HL-60 (cell line): ENCODE data around the gene SPHK1.

Experiments used
- DNase-seq, 2 experiments: peaks; one replicate each; pipeline ENCODE4 v3.0.0-alpha.2; 2010 to 2020; ENCODE audit warnings: low read depth in 1 of 2, low spot score in 1 of 2
- H3K27ac ChIP-seq: fragments of 250-450 bp; sonication (Bioruptor Pico); replicated peaks from 2 replicates; pipeline ENCODE4 v1.5.1; 2020; ENCODE audit warnings: mild to moderate bottlenecking, moderate library complexity
- H3K27me3 ChIP-seq: fragments of 250-450 bp; sonication (Bioruptor Pico); 2 replicates; pipeline ENCODE4 v1.5.1; 2021; ENCODE audit warnings: mild to moderate bottlenecking, moderate library complexity; ENCODE audit not compliant: insufficient read depth, poor library complexity, severe bottlenecking
- H3K4me3 ChIP-seq: replicated peaks from 2 replicates; pipeline ENCODE4 v1.5.1; 2011; ENCODE audit warnings: mild to moderate bottlenecking, control low read depth, low read length; ENCODE audit not compliant: insufficient read depth
- GABPA ChIP-seq: IDR thresholded peaks from 2 replicates; pipeline ENCODE4 v1.6.1; 2012; ENCODE audit warnings: low read depth
- POLR2AphosphoS5 ChIP-seq: IDR thresholded peaks from 2 replicates; pipeline ENCODE4 v1.6.1; 2012; ENCODE audit warnings: low read depth
- SPI1 ChIP-seq: IDR thresholded peaks from 2 replicates; pipeline ENCODE4 v1.6.1; 2012; ENCODE audit warnings: low read depth, mild to moderate bottlenecking, borderline replicate concordance
- TF ChIP-seq, protein P1 (sequence below): IDR thresholded peaks from 2 replicates; pipeline ENCODE4 v1.6.1; 2012; ENCODE audit warnings: low read depth; ENCODE audit not compliant: insufficient replicate concordance
- TF ChIP-seq, protein P2 (sequence below): IDR thresholded peaks from one replicate; pipeline ENCODE4 v1.5.1; 2011; ENCODE audit warnings: low read length, control low read depth, inconsistent platforms; ENCODE audit not compliant: insufficient read depth

The SPHK1 gene

DNA sequence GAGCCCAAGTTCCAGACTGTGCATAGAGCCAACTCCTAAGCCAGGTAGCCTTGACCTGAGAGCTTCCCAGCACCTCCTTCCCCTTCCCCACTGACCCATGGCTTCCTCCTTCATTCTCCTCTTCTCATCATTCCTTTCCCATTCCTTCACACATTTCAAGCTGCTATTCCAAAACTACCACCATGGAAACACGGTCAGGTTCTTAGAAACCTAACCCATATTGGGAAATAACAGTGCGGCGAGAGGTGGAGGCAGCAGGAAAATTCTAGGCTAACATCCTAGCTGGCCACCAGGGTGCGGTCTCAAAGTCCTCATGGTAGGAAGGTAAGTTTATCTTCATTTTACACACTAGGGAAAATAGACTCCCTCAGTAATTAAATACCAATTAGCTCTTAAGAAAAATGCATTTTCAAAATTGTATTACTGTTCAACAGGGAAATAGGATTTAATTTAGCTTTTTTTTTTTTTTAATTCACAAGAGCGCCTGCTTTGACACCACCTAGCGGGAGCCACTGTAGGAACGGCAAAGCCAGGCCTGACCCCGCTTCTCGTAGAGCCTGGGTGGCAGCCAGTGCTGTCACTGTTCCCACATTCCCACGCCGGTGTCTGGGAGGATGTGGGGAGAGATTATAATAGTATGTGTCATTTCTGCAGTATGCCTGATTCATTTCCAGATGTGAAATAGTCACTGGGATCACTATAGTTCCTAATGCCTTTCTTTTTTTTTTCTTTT lies 14.0 kb upstream of the SPHK1 start:
- TF ChIP-seq, protein P1, sequence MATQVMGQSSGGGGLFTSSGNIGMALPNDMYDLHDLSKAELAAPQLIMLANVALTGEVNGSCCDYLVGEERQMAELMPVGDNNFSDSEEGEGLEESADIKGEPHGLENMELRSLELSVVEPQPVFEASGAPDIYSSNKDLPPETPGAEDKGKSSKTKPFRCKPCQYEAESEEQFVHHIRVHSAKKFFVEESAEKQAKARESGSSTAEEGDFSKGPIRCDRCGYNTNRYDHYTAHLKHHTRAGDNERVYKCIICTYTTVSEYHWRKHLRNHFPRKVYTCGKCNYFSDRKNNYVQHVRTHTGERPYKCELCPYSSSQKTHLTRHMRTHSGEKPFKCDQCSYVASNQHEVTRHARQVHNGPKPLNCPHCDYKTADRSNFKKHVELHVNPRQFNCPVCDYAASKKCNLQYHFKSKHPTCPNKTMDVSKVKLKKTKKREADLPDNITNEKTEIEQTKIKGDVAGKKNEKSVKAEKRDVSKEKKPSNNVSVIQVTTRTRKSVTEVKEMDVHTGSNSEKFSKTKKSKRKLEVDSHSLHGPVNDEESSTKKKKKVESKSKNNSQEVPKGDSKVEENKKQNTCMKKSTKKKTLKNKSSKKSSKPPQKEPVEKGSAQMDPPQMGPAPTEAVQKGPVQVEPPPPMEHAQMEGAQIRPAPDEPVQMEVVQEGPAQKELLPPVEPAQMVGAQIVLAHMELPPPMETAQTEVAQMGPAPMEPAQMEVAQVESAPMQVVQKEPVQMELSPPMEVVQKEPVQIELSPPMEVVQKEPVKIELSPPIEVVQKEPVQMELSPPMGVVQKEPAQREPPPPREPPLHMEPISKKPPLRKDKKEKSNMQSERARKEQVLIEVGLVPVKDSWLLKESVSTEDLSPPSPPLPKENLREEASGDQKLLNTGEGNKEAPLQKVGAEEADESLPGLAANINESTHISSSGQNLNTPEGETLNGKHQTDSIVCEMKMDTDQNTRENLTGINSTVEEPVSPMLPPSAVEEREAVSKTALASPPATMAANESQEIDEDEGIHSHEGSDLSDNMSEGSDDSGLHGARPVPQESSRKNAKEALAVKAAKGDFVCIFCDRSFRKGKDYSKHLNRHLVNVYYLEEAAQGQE, result no peak
- TF ChIP-seq, protein P2, sequence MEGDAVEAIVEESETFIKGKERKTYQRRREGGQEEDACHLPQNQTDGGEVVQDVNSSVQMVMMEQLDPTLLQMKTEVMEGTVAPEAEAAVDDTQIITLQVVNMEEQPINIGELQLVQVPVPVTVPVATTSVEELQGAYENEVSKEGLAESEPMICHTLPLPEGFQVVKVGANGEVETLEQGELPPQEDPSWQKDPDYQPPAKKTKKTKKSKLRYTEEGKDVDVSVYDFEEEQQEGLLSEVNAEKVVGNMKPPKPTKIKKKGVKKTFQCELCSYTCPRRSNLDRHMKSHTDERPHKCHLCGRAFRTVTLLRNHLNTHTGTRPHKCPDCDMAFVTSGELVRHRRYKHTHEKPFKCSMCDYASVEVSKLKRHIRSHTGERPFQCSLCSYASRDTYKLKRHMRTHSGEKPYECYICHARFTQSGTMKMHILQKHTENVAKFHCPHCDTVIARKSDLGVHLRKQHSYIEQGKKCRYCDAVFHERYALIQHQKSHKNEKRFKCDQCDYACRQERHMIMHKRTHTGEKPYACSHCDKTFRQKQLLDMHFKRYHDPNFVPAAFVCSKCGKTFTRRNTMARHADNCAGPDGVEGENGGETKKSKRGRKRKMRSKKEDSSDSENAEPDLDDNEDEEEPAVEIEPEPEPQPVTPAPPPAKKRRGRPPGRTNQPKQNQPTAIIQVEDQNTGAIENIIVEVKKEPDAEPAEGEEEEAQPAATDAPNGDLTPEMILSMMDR, result no peak
- no peak for TF ChIP-seq SPI1
- TF ChIP-seq GABPA, result no peak
- no peak for TF ChIP-seq POLR2AphosphoS5
- H3K4me3 ChIP-seq, result no peak overlapping the region
- no peaks in the 10 kb centered on the region for H3K27me3 ChIP-seq
- DNase-seq, result no peak
- H3K27ac ChIP-seq, result no peak overlapping the region

DNA sequence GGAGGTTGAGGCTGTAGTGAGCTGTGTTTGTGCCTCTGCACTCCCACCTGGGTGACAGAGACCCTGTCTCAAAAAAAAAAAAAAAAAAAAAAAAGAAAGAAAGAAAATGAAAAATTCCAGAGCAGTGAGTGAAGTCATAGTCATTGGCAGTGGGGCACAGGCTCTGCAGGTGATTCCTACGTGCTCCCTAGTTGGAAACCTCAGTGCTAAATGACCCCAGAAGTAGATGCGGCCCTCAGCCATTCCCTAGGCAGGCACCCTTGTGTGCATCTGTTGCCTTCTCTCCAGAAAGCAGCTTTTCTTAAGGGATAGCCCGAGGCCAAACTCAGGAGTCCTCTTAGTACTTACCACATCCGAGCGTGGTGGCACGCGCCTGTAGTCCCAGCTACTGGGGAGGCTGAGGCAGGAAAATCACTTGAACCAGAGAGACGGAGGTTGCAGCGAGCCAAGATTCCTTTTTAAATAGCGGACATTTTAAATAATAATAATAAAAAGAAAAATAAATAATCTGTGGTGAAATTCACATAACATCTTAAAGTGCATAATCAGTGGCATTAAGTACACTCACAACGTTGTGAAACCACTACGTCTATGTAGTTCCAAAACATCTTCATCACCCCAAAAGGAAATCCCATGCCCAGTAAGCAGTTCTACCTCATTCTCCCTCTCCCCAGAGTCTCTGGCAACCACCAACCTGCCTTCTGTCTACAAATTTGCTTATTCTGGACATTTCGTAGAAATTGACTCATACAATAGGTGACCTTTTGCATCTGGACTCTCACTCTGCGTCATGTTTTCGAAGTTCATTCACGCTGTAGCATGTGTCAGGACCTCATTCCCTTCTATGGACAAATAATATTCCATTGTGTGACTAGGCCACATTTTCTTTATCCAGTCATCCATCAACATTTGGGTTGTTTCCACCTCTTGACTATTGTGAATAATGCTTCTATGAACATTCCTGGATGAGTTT lies 12.5 kb upstream of the SPHK1 start:
- TF ChIP-seq, protein P2, result no peak
- TF ChIP-seq POLR2AphosphoS5, result no peak
- TF ChIP-seq, protein P1, result no peak
- TF ChIP-seq GABPA, result no peak
- no peak for TF ChIP-seq SPI1
- no peaks in the 10 kb centered on the region for H3K27me3 ChIP-seq
- no peak for DNase-seq
- no peak overlapping the region for H3K4me3 ChIP-seq
- no peak overlapping the region for H3K27ac ChIP-seq

DNA sequence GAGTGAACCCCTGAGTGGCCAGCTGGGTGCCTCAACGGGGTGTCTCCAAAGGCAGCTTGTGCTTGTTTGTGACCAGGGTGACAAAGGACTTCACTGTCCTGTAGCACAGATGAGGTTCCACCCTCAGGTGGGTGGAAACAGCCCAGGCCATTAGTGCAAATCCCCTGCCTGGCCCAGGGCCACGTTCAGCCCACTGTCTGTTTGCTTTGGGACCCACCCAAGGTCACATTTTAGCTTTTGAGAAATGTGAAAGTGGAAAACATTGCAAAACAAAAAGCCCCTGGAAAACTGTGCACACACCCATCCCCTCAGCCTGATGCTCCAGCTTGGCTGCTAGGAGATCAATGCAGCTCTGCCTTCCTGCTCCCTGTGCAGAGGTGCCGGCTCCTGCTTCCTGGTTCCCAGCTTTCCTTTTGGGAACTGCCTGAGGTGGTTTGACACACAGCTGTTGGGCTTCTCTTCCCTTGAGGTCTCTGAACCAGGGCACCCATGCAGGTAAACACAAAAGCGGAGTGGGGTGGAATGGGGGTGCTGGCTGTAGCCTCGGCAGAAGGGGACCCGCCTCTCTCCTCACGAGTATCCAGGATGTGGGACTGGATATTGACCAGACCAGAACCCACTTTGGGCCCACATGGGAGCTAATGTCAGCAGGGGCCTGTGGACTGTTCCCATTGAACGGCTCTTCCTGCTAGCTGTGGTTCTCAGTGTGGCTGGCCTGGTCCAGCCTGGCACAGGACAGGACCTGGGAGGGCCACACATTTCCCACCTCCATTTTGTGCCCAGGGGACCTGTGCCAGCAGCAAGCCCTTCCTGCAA lies 7.9 kb upstream of the SPHK1 start:
- DNase-seq, result no peak
- no peaks in the 10 kb centered on the region for H3K27me3 ChIP-seq
- TF ChIP-seq POLR2AphosphoS5 (no peak), SPI1 (no peak), GABPA (no peak)
- TF ChIP-seq, protein P2, result no peak
- TF ChIP-seq, protein P1, result no peak
- H3K27ac ChIP-seq, result no peak overlapping the region
- no peak overlapping the region for H3K4me3 ChIP-seq
